Measurements from ENCODE around the gene COL18A1.
"Not testable (repeated sequence)": the region's sequence is repeated elsewhere in the genome, so short reads cannot be mapped to it uniquely, and the experiment has no call there.

The COL18A1 gene

GRCh38 chr21:45442686-45443594 is 38.0 kb downstream of the COL18A1 start:
- H3K9me3 ChIP-seq (ENCODE audit: control insufficient read depth, low read length); H3K27me3 ChIP-seq (replicated peaks; ENCODE audit: control insufficient read depth, insufficient read depth, low read length, poor library complexity, severe bottlenecking); H3K4me1 ChIP-seq (ENCODE audit: control insufficient read depth, insufficient read depth, low read length, poor library complexity, severe bottlenecking); H3K27ac ChIP-seq (ENCODE audit: insufficient read depth, low read length, poor library complexity, severe bottlenecking); H3K36me3 ChIP-seq (ENCODE audit: control insufficient read depth, insufficient read depth, low read length); H3K4me3 ChIP-seq (ENCODE audit: insufficient read depth, low read depth, low read length, poor library complexity, severe bottlenecking); DNase-seq: not testable (repeated sequence)

GRCh38 chr21:45443595-45444181 is 38.7 kb downstream of the COL18A1 start:
- H3K36me3 ChIP-seq (ENCODE audit: control insufficient read depth, insufficient read depth, low read length): no peaks in the 10 kb centered on the region
- no peaks in the 10 kb centered on the region for H3K9me3 ChIP-seq (ENCODE audit: control insufficient read depth, low read length)
- H3K27me3 ChIP-seq (replicated peaks; ENCODE audit: control insufficient read depth, insufficient read depth, low read length, poor library complexity, severe bottlenecking): no peaks in the 10 kb centered on the region
- no peak overlapping the region for H3K4me3 ChIP-seq (ENCODE audit: insufficient read depth, low read depth, low read length, poor library complexity, severe bottlenecking)
- H3K27ac ChIP-seq (ENCODE audit: insufficient read depth, low read length, poor library complexity, severe bottlenecking): no peak overlapping the region
- H3K4me1 ChIP-seq (ENCODE audit: control insufficient read depth, insufficient read depth, low read length, poor library complexity, severe bottlenecking): peaks cover 5% of the 10 kb centered on the region
- no peak for DNase-seq

GRCh38 chr21:45444385-45444784 is 39.4 kb downstream of the COL18A1 start:
- H3K4me3 ChIP-seq (ENCODE audit: insufficient read depth, low read depth, low read length, poor library complexity, severe bottlenecking): no peak overlapping the region
- peaks cover 4% of the 10 kb centered on the region for H3K27me3 ChIP-seq (replicated peaks; ENCODE audit: control insufficient read depth, insufficient read depth, low read length, poor library complexity, severe bottlenecking)
- H3K4me1 ChIP-seq (ENCODE audit: control insufficient read depth, insufficient read depth, low read length, poor library complexity, severe bottlenecking): no peaks in the 10 kb centered on the region
- no peak for DNase-seq
- H3K36me3 ChIP-seq (ENCODE audit: control insufficient read depth, insufficient read depth, low read length): no peaks in the 10 kb centered on the region
- no peaks in the 10 kb centered on the region for H3K9me3 ChIP-seq (ENCODE audit: control insufficient read depth, low read length)
- H3K27ac ChIP-seq (ENCODE audit: insufficient read depth, low read length, poor library complexity, severe bottlenecking): no peak overlapping the region

GRCh38 chr21:45445369-45445768 is 40.4 kb downstream of the COL18A1 start:
- Histone ChIP-seq H3K36me3 (ENCODE audit: control insufficient read depth, insufficient read depth, low read length) (no peaks in the 10 kb centered on the region), H3K4me1 (ENCODE audit: control insufficient read depth, insufficient read depth, low read length, poor library complexity, severe bottlenecking) (no peaks in the 10 kb centered on the region), H3K27me3 (replicated peaks; ENCODE audit: control insufficient read depth, insufficient read depth, low read length, poor library complexity, severe bottlenecking) (peaks cover 4% of the 10 kb centered on the region), H3K27ac (ENCODE audit: insufficient read depth, low read length, poor library complexity, severe bottlenecking) (no peak overlapping the region), H3K4me3 (ENCODE audit: insufficient read depth, low read depth, low read length, poor library complexity, severe bottlenecking) (no peak overlapping the region), H3K9me3 (ENCODE audit: control insufficient read depth, low read length) (no peaks in the 10 kb centered on the region)
- no peak for DNase-seq

- Histone ChIP-seq H3K4me3 (ENCODE audit: insufficient read depth, low read depth, low read length, poor library complexity, severe bottlenecking) (no peak overlapping the region), H3K4me1 (ENCODE audit: control insufficient read depth, insufficient read depth, low read length, poor library complexity, severe bottlenecking) (no peaks in the 10 kb centered on the region), H3K36me3 (ENCODE audit: control insufficient read depth, insufficient read depth, low read length) (no peaks in the 10 kb centered on the region), H3K9me3 (ENCODE audit: control insufficient read depth, low read length) (no peaks in the 10 kb centered on the region), H3K27ac (ENCODE audit: insufficient read depth, low read length, poor library complexity, severe bottlenecking) (no peak overlapping the region), H3K27me3 (replicated peaks; ENCODE audit: control insufficient read depth, insufficient read depth, low read length, poor library complexity, severe bottlenecking) (peaks cover 4% of the 10 kb centered on the region)
- no peak for DNase-seq
These were observed 42.9 kb downstream of the COL18A1 start for GRCh38 chr21:45447821-45448220.

- DNase-seq: no peak
These were observed 43.4 kb downstream of the COL18A1 start for GRCh38 chr21:45448283-45448809.

GRCh38 chr21:45448810-45449657 is 44.1 kb downstream of the COL18A1 start:
- Histone ChIP-seq H3K4me1 (ENCODE audit: control insufficient read depth, insufficient read depth, low read length, poor library complexity, severe bottlenecking) (no peaks in the 10 kb centered on the region), H3K9me3 (ENCODE audit: control insufficient read depth, low read length) (no peaks in the 10 kb centered on the region), H3K36me3 (ENCODE audit: control insufficient read depth, insufficient read depth, low read length) (no peaks in the 10 kb centered on the region), H3K27ac (ENCODE audit: insufficient read depth, low read length, poor library complexity, severe bottlenecking) (no peak overlapping the region), H3K4me3 (ENCODE audit: insufficient read depth, low read depth, low read length, poor library complexity, severe bottlenecking) (no peak overlapping the region), H3K27me3 (replicated peaks; ENCODE audit: control insufficient read depth, insufficient read depth, low read length, poor library complexity, severe bottlenecking) (peaks cover 4% of the 10 kb centered on the region)
- no peak for DNase-seq

More at GRCh38 chr21:45448283-45448809, 43.4 kb downstream of the COL18A1 start:
- Histone ChIP-seq H3K27ac (ENCODE audit: insufficient read depth, low read length, poor library complexity, severe bottlenecking) (no peak overlapping the region), H3K4me1 (ENCODE audit: control insufficient read depth, insufficient read depth, low read length, poor library complexity, severe bottlenecking) (no peaks in the 10 kb centered on the region), H3K36me3 (ENCODE audit: control insufficient read depth, insufficient read depth, low read length) (no peaks in the 10 kb centered on the region), H3K9me3 (ENCODE audit: control insufficient read depth, low read length) (no peaks in the 10 kb centered on the region), H3K4me3 (ENCODE audit: insufficient read depth, low read depth, low read length, poor library complexity, severe bottlenecking) (no peak overlapping the region), H3K27me3 (replicated peaks; ENCODE audit: control insufficient read depth, insufficient read depth, low read length, poor library complexity, severe bottlenecking) (peaks cover 4% of the 10 kb centered on the region)

- no peak for DNase-seq
- H3K27me3 ChIP-seq (replicated peaks; ENCODE audit: control insufficient read depth, insufficient read depth, low read length, poor library complexity, severe bottlenecking): peaks cover 4% of the 10 kb centered on the region
- no peaks in the 10 kb centered on the region for H3K36me3 ChIP-seq (ENCODE audit: control insufficient read depth, insufficient read depth, low read length)
- H3K4me3 ChIP-seq (ENCODE audit: insufficient read depth, low read depth, low read length, poor library complexity, severe bottlenecking): no peak overlapping the region
- no peaks in the 10 kb centered on the region for H3K9me3 ChIP-seq (ENCODE audit: control insufficient read depth, low read length)
- no peaks in the 10 kb centered on the region for H3K4me1 ChIP-seq (ENCODE audit: control insufficient read depth, insufficient read depth, low read length, poor library complexity, severe bottlenecking)
- H3K27ac ChIP-seq (ENCODE audit: insufficient read depth, low read length, poor library complexity, severe bottlenecking): no peak overlapping the region
These were observed 44.9 kb downstream of the COL18A1 start for GRCh38 chr21:45449658-45450422.

- H3K27ac ChIP-seq (ENCODE audit: insufficient read depth, low read length, poor library complexity, severe bottlenecking): no peak overlapping the region
- H3K36me3 ChIP-seq (ENCODE audit: control insufficient read depth, insufficient read depth, low read length): no peaks in the 10 kb centered on the region
- no peaks in the 10 kb centered on the region for H3K9me3 ChIP-seq (ENCODE audit: control insufficient read depth, low read length)
- no peak overlapping the region for H3K4me3 ChIP-seq (ENCODE audit: insufficient read depth, low read depth, low read length, poor library complexity, severe bottlenecking)
- no peaks in the 10 kb centered on the region for H3K4me1 ChIP-seq (ENCODE audit: control insufficient read depth, insufficient read depth, low read length, poor library complexity, severe bottlenecking)
- peaks cover 4% of the 10 kb centered on the region for H3K27me3 ChIP-seq (replicated peaks; ENCODE audit: control insufficient read depth, insufficient read depth, low read length, poor library complexity, severe bottlenecking)
- DNase-seq: no peak
These were observed 45.6 kb downstream of the COL18A1 start for GRCh38 chr21:45450423-45451090.

Measured in effector memory CD4-positive, alpha-beta T cell (primary cell).